KMS-11 (cell line): ENCODE measurements around the gene RAB31.

Source experiments
- H2AFZ ChIP-seq: fragments of 200-600 bp; sonication (generic); 2 replicates; pipeline ENCODE4 v1.6.1; 2016; ENCODE audit warnings: antibody characterized with exemption, mixed run types, low read depth
- H3K27ac ChIP-seq: fragments of 200-600 bp; sonication (generic); 2 replicates; pipeline ENCODE4 v1.6.1; 2016; ENCODE audit warnings: mild to moderate bottlenecking, mixed run types
- H3K27me3 ChIP-seq: fragments of 200-600 bp; sonication (generic); 2 replicates; pipeline ENCODE4 v1.6.1; 2017; ENCODE audit warnings: mild to moderate bottlenecking, low read depth, mixed run types, moderate library complexity; ENCODE audit not compliant: insufficient read depth
- H3K36me3 ChIP-seq: fragments of 200-600 bp; sonication (generic); 2 replicates; pipeline ENCODE4 v1.6.1; 2017; ENCODE audit warnings: mild to moderate bottlenecking, mixed run types; ENCODE audit not compliant: insufficient read depth
- H3K4me1 ChIP-seq: fragments of 200-600 bp; sonication (generic); 2 replicates; pipeline ENCODE4 v1.6.1; 2016; ENCODE audit warnings: mild to moderate bottlenecking, low read depth, mixed run types; ENCODE audit not compliant: poor library complexity, severe bottlenecking
- H3K4me2 ChIP-seq: fragments of 200-600 bp; sonication (generic); 2 replicates; pipeline ENCODE4 v1.7.0; 2016; ENCODE audit warnings: mild to moderate bottlenecking, mixed run types
- H3K4me3 ChIP-seq: fragments of 200-600 bp; sonication (generic); IDR thresholded peaks from 2 replicates; pipeline ENCODE4 v1.6.1; 2017; ENCODE audit warnings: low read depth, low read length, mixed read lengths; ENCODE audit not compliant: insufficient read depth
- H3K79me2 ChIP-seq: fragments of 200-600 bp; sonication (generic); 2 replicates; pipeline ENCODE4 v1.6.1; 2016; ENCODE audit warnings: low read depth, mixed run types; ENCODE audit not compliant: insufficient read depth
- H3K9ac ChIP-seq: fragments of 200-600 bp; sonication (generic); 2 replicates; pipeline ENCODE4 v1.6.1; 2016; ENCODE audit warnings: mild to moderate bottlenecking, mixed run types
- H4K20me1 ChIP-seq: fragments of 200-600 bp; sonication (generic); 2 replicates; pipeline ENCODE4 v1.6.1; 2016; ENCODE audit warnings: mild to moderate bottlenecking, mixed run types; ENCODE audit not compliant: insufficient read depth
- TF ChIP-seq, protein P1 (sequence below): fragments of 200-600 bp; sonication (generic); conservative IDR thresholded peaks from 2 replicates; pipeline ENCODE4 v1.6.1; 2017; ENCODE audit warnings: low read depth, mild to moderate bottlenecking, antibody characterized with exemption, low read length, moderate library complexity, mixed read lengths

The RAB31 gene

DNA sequence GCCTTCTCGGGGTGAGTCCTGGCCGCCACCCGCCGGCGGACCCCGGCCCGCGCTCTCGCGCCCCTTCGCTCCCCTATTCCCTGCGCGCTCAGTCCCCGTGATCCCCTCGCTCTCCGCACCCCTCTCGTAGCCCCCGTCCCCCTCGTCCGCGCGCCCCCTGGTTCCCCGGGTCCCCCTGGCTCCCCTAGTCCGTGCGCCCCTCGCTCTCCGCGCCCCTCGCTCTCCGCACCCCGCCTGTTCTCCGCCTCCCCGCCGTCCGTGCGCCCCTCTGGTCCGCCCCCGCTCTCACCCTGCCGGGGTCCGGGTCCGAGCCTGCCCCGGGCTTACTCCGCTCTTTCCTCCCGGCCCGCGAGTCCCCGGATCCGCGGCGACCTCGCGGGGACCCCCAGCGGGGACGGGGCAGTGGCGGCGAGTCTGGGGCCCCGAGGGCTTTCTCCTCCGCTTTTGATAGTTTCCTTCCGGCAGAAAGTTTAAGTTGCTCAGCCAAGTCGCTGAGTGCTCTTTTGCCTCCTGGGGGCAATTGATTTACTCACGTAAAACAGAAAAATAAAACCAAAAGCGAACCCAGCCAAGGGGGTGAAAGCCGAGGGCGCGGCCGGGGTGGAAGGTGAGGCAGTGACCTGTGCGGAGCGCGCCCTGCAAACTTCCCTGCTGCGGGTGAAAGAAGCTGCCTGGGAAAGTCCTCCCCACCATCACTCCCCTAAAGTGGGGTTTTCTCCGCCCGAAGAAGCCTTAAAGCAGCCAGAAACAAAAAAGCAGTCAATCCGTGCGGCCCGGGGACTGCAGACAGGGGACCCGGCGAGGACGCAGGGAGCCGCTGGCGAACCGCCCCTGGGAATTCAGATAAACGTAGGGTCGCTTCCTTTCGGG is 568 bp downstream of the RAB31 start:
- Histone ChIP-seq H3K9ac (no peak overlapping the region), H3K27ac (no peak overlapping the region), H3K4me3 (no peak overlapping the region), H3K4me1 (peaks cover 47% of the 10 kb centered on the region), H4K20me1 (no peaks in the 10 kb centered on the region), H2AFZ (peak overlapping the region; percentile 22; the same call in 1 of the 2 replicates), H3K36me3 (no peaks in the 10 kb centered on the region), H3K79me2 (no peaks in the 10 kb centered on the region), H3K4me2 (peak overlapping the region; percentile 30), H3K27me3 (no peaks in the 10 kb centered on the region)
- TF ChIP-seq, protein P1, sequence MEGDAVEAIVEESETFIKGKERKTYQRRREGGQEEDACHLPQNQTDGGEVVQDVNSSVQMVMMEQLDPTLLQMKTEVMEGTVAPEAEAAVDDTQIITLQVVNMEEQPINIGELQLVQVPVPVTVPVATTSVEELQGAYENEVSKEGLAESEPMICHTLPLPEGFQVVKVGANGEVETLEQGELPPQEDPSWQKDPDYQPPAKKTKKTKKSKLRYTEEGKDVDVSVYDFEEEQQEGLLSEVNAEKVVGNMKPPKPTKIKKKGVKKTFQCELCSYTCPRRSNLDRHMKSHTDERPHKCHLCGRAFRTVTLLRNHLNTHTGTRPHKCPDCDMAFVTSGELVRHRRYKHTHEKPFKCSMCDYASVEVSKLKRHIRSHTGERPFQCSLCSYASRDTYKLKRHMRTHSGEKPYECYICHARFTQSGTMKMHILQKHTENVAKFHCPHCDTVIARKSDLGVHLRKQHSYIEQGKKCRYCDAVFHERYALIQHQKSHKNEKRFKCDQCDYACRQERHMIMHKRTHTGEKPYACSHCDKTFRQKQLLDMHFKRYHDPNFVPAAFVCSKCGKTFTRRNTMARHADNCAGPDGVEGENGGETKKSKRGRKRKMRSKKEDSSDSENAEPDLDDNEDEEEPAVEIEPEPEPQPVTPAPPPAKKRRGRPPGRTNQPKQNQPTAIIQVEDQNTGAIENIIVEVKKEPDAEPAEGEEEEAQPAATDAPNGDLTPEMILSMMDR, result no peak

GRCh38 chr18:9709304-9709877 is 1.3 kb downstream of the RAB31 start:
- no peaks in the 10 kb centered on the region for H3K27me3 ChIP-seq
- H2AFZ ChIP-seq, result no peak overlapping the region
- no peaks in the 10 kb centered on the region for H3K36me3 ChIP-seq
- peaks cover 39% of the 10 kb centered on the region for H3K4me1 ChIP-seq
- H3K9ac ChIP-seq, result no peak overlapping the region
- no peaks in the 10 kb centered on the region for H4K20me1 ChIP-seq
- H3K79me2 ChIP-seq, result no peaks in the 10 kb centered on the region
- H3K4me3 ChIP-seq, result no peak overlapping the region
- H3K4me2 ChIP-seq, result peak overlapping the region; percentile 30
- no peak overlapping the region for H3K27ac ChIP-seq
- TF ChIP-seq, protein P1, result no peak

DNA sequence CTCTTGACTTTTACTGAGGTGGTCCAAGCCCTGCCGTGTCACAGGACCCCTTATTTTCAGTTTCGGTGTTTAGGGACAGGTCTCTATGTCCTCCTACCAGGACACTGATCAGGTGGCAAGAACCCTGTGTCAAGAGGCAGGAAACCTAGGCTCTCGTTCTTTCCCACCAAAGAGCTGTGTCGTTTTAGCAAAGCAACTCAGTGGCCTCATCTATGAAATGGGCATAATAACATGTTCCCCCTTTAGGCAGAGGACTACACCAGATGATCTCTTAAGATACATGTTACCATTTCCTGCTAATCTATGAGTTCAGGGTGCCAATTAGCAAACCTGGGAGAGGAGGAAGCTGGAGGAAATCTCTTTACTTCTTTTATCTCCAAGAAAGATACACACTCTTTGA is 1.9 kb downstream of the RAB31 start:
- Histone ChIP-seq H3K27me3 (no peaks in the 10 kb centered on the region), H4K20me1 (no peaks in the 10 kb centered on the region), H2AFZ (no peak overlapping the region), H3K4me2 (peak overlapping the region; percentile 51), H3K79me2 (no peaks in the 10 kb centered on the region), H3K4me1 (peaks cover 33% of the 10 kb centered on the region), H3K27ac (no peak overlapping the region), H3K36me3 (no peaks in the 10 kb centered on the region), H3K9ac (no peak overlapping the region), H3K4me3 (no peak overlapping the region)
- TF ChIP-seq, protein P1, result no peak

GRCh38 chr18:9711361-9712129 is 3.4 kb downstream of the RAB31 start:
- TF ChIP-seq, protein P1, result no peak
- Histone ChIP-seq H3K27ac (peak overlapping the region; percentile 47; the same call in 1 of the 2 replicates), H3K4me2 (peak overlapping the region; percentile 51), H3K27me3 (no peaks in the 10 kb centered on the region), H3K4me1 (peaks cover 27% of the 10 kb centered on the region), H3K36me3 (no peaks in the 10 kb centered on the region), H4K20me1 (no peaks in the 10 kb centered on the region), H3K4me3 (no peak overlapping the region), H2AFZ (no peak overlapping the region), H3K9ac (no peak overlapping the region), H3K79me2 (no peaks in the 10 kb centered on the region)
